Ovary (tissue), 9 donors: ENCODE measurements around the gene CEP41. TPM values are rescaled to one million over a fixed set of nuclear protein-coding genes. Genes with fewer than 3 reads are reported as not detected.

Source experiments
- DNase-seq, 5 donors: peaks; one replicate each; pipeline ENCODE4 v3.0.0-alpha.2; 2019 to 2020
- H3K27ac ChIP-seq, 2 donors: fragments of 200-600 bp; one replicate each; pipeline versions ENCODE4 v1.5.1 to v1.8.0; 2019 to 2022
- H3K27me3 ChIP-seq: fragments of 200-600 bp; one replicate; pipeline ENCODE4 v1.8.0; 2022
- H3K36me3 ChIP-seq: fragments of 200-600 bp; sonication (generic); one replicate; pipeline ENCODE4 v1.5.1; 2019
- H3K4me1 ChIP-seq: one replicate; pipeline ENCODE4 v1.8.1; 2013; ENCODE audit warnings: mild to moderate bottlenecking, moderate library complexity; ENCODE audit not compliant: insufficient read depth
- H3K4me3 ChIP-seq: fragments of 200-600 bp; sonication (generic); one replicate; pipeline ENCODE4 v1.5.1; 2017
- H3K9me3 ChIP-seq, 2 donors: fragments of 200-600 bp in 1 of 2; sonication (generic) in 1 of 2; one replicate each; pipeline versions ENCODE4 v1.5.1 to v1.8.1; 2013 to 2019; ENCODE audit warnings: mild to moderate bottlenecking in 1 of 2, moderate library complexity in 1 of 2
- CTCF ChIP-seq, 3 donors: fragments of 450-650 bp in 2 of 3; fragments of 200-600 bp in 1 of 3; IDR thresholded peaks; one replicate each; pipeline versions ENCODE4 v1.5.1 to v1.8.0; 2016 to 2022; ENCODE audit warnings: antibody characterized with exemption in 3 of 3, mild to moderate bottlenecking in 1 of 3
- EP300 ChIP-seq: sonication (generic); formaldehyde crosslinking; IDR thresholded peaks from one replicate; pipeline ENCODE4 v1.6.1; 2017; ENCODE audit warnings: antibody characterized with exemption
- POLR2A ChIP-seq: fragments of 450-650 bp; IDR thresholded peaks from one replicate; pipeline ENCODE4 v1.6.1; 2017; ENCODE audit warnings: antibody characterized with exemption, mild to moderate bottlenecking, moderate library complexity
- WGBS, 3 donors: extraction: QIAGEN DNeasy Blood & Tissue Kit in 1 of 3; methylation state at CpG; one replicate each; pipeline versions ENCODE4 v1.1.5 to v1.1.7; 2013 to 2017; 5-methylcytosine and 5-hydroxymethylcytosine counted together
- intact Hi-C, 4 donors: fragments of 100-400 bp; cut with DNase I; formaldehyde crosslinking; loops; one replicate each; pipeline versions ENCODE4 v1.11.0 to v1.15.1; 2022 to 2023
- polyA plus RNA-seq, 2 donors: library from polyadenylated mRNA; stranded (reverse); fragments of 200-250 nt in 1 of 2; fragments of 350-450 nt in 1 of 2; fragmentation: Illumina TruSeq in 1 of 2; extraction: RNeasy Lipid Tissue Mini Kit (QIAGEN cat#74804) in 1 of 2; gene quantifications; one replicate each; pipeline ENCODE4 v1.2.3, GENCODE V29; 2013 to 2014
- total RNA-seq, 7 donors: library from RNA; depleted of rRNA in 2 of 7; stranded (reverse); fragments of >200 nt in 2 of 7; fragmentation: NEBNext Ultra II Directional in 3 of 7; extraction: Animal tissue kit (Norgen Biotek cat#: 25700) in 3 of 7; gene quantifications; one replicate each; pipeline versions ENCODE4 v1.1.0 to v1.2.4, GENCODE V29; 2016 to 2023
- donor health status: DM: no; HTN: no; CAD: no; lungs with moderate emphysema.
- donor health status: DM: no; HTN: no; CAD: no.
- donor health status: Bipolar disorder and iron deficiency.
- donor health status: DM: yes; HTN: yes; CAD: no.
- donor health status: DM: no; HTN: no; CAD: no.
- donor health status: DM: yes; HTN: yes; CAD: no.

The CEP41 gene
- total and polyA plus RNA-seq, 9 donors: 1.8 to 21.3 (median 10.5) TPM

DNA sequence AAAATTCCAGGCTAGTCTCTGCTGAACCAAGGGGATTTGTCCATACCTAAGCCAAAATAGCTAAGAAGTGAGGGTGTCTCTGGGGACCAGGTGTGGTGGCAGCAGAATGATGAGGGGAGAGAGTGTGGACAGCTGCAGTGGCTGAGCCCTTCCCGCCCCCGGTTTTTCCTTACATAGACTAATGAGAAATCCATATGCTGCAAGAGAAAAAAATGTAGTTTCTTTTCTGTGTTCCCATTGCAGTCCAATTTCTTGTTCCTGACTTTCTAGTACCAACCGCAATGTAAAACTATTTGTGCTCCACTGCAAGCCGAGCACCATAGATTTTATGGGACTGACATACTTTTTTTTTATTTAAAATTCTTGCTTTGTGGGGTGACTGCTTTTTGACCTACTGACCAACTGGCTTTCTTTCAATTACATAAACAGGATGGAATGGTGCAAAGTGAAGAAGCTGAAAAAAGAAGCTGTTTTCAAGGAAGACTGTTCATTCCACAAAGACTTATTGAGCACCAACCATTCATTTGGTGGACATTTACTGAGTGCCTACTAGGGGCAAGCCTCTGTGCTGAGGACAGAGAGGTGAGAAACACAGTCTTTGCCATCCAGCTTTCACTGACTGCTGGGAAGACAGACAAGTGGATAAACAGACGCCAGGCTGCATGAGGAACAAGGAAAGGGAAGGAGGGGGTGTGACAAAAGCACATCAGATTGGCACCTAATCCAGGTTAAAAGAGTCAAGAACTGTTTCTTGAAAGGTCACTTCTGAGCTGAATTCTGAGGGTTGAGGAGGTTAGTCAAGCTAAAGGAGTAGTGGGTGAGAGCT is 9.8 kb downstream of the CEP41 start:
- no peak for DNase-seq
- Histone ChIP-seq H3K27ac (no peak overlapping the region), H3K4me1 (peaks cover 6% of the 10 kb centered on the region), H3K4me3 (peak overlapping the region; percentile 16), H3K36me3 (no peaks in the 10 kb centered on the region), H3K27me3 (no peaks in the 10 kb centered on the region), H3K9me3 (no peaks in the 10 kb centered on the region)
- no peak for TF ChIP-seq EP300
- TF ChIP-seq POLR2A: no peak
- no peak for TF ChIP-seq CTCF (IDR thresholded peaks at IDR 0.05)
- 14 to 20% (median 18%) methylated on average over 5 of the region's 5 CpGs for WGBS, 3 donors
- intact Hi-C loops: no loop called here

DNA sequence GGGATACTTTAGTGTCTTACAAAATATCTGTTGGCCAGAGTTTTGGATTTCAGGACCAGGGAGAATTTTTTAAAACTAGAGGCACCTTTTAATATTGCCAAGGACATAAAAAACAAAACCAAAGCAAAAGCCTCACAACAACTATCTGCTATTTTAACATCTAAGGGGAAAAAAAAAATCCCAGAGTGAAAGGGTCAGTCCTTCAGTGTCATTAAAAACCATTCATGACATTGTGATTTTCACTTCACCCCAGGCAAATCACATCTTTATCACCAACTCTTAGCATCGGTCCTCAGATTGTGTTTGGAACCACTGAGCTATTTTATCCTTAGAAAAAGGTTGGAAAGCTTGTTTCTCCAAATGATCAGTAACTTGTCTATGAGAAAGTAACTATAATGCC is 10.7 kb downstream of the CEP41 start:
- DNase-seq: no peak
- TF ChIP-seq POLR2A: no peak
- TF ChIP-seq CTCF (IDR thresholded peaks at IDR 0.05): no peak
- TF ChIP-seq EP300: no peak
- Histone ChIP-seq H3K27me3 (no peaks in the 10 kb centered on the region), H3K4me3 (no peak overlapping the region), H3K9me3 (no peaks in the 10 kb centered on the region), H3K36me3 (no peaks in the 10 kb centered on the region), H3K4me1 (peaks cover 6% of the 10 kb centered on the region), H3K27ac (peak overlapping the region in 1 of 2 donors; percentile 31)
- intact Hi-C loops: no loop called here
- 3 to 10% (median 7%) methylated on average over 1 of the region's 1 CpG for WGBS, 3 donors

GRCh38 chr7:130429019-130429418 is 11.8 kb downstream of the CEP41 start:
- no peak for DNase-seq
- peaks cover 6% of the 10 kb centered on the region for H3K4me1 ChIP-seq
- no peaks in the 10 kb centered on the region for H3K36me3 ChIP-seq
- 92 to 97% (median 94%) methylated on average over 4 of the region's 4 CpGs for WGBS, 3 donors
- TF ChIP-seq CTCF (IDR thresholded peaks at IDR 0.05) (no peak), POLR2A (no peak), EP300 (no peak)
- H3K4me3 ChIP-seq: no peak overlapping the region
- intact Hi-C loops: no loop called here
- no peaks in the 10 kb centered on the region for H3K27me3 ChIP-seq
- H3K27ac ChIP-seq: no peak overlapping the region
- H3K9me3 ChIP-seq: no peaks in the 10 kb centered on the region

DNA sequence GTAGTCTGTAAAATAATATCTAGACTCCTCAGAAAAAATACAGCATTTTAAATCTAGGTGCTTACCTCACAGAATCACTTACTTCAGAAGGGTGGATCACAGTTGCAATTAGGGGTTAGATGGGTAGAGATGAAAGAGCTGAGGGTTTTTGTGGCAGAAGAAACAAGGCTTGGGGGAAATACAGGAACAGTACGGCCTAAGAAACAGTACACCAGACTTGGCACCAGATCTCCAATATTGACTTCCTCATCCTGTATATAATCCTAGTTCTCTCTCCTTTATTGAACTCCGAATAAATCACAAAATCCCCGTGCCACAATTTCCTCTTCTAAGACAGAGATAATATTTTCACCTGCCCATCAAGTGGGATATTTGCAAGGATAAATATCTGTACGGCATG is 14.3 kb downstream of the CEP41 start:
- H3K4me3 ChIP-seq: no peak overlapping the region
- no peaks in the 10 kb centered on the region for H3K9me3 ChIP-seq
- TF ChIP-seq EP300: no peak
- no peak for TF ChIP-seq POLR2A
- TF ChIP-seq CTCF (IDR thresholded peaks at IDR 0.05): no peak
- no peaks in the 10 kb centered on the region for H3K36me3 ChIP-seq
- H3K4me1 ChIP-seq: peaks cover 6% of the 10 kb centered on the region
- no peak for DNase-seq
- intact Hi-C loops: no loop called here
- WGBS, 3 donors: 86 to 89% (median 88%) methylated on average over 4 of the region's 4 CpGs
- no peaks in the 10 kb centered on the region for H3K27me3 ChIP-seq
- no peak overlapping the region for H3K27ac ChIP-seq
